HG02763 (cell line): ENCODE measurements around the gene KRTAP4-16.
"Not testable (repeated sequence)": the region's sequence is repeated elsewhere in the genome, so short reads cannot be mapped to it uniquely, and the experiment has no call there.

Source experiments
- ATAC-seq: cut with Tn5 transposase; IDR thresholded peaks from one replicate; pipeline ENCODE4 v1.9.1; 2021; ENCODE audit warnings: mild to moderate bottlenecking, moderate library complexity; ENCODE audit not compliant: unreplicated experiment

KRTAP4-16 gene

DNA sequence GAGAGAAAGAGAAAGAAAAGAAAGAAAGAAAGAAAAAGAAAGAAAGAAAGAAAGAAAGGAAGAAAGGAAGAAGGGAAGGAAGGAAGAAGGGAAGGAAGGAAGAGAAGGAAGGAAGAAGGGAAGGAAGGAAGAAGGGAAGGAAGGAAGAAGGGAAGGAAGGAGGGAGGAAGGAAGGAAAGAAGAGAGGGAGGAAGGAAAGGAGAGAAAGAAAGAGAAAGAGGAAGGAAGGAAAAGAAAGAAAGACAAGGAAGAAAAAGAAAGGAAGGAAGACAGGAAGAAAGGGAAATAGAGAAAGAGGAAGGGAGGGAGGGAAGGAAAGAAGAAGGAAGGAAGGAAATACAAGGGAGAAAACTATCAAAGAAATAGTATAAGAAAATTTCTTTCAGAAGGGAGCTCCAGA lies 25.2 kb downstream of the KRTAP4-16 start:
- no peak for ATAC-seq

DNA sequence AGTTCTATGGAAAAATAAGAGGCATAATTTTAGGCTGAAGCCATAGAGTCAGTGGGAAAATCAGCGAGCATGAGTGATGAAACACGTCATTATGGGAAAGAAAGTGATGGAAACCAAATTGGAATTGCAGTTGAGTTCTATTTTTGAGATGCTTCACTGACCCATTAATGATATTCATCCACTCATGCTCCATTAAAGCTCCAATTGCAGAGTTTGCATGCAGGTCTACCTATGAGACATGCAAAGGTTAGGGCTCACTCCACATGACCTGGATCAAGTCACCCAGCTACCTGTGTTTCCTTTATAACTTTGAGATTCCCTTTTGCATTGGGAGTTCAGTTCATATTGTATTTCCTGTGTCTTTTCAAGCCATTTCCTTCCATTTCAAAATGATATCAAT lies 28.3 kb downstream of the KRTAP4-16 start:
- ATAC-seq, result no peak

DNA sequence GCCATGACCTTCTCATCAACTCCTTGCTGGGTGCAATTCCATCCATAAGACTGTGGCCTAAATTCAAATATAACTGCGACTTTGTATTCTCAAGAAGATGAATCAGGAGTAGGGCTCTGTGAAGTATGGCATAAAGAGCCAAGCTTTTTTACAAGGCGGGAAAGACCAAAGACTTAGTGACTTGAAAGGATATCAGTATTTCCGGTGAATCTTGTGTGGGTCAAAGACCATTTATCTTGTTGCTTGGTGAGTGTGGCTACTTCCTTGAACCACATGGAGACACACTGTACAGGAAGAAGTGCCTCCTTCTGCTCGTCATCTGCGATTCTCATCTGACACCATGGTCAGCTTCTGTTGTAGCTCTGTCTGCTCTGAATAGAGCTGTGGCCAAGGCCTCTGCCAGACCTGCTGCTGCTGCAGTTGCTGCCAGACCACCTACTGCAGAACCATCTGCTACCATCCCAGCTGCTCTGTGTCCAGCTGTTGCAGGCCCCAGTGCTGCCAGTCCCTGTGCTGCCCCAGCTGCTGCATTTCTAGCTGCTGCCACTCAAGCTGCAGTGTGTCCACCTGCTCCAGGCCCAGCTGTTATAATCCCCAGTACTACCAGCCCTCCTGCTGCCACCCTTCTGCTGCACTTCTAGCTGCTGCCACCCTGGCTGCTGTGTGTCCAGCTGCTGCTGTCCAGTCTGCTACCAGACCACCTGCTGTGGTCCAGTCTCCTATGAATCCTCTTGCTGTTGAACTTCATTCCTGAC lies 30.2 kb downstream of the KRTAP4-16 start:
- ATAC-seq, result no peak

DNA sequence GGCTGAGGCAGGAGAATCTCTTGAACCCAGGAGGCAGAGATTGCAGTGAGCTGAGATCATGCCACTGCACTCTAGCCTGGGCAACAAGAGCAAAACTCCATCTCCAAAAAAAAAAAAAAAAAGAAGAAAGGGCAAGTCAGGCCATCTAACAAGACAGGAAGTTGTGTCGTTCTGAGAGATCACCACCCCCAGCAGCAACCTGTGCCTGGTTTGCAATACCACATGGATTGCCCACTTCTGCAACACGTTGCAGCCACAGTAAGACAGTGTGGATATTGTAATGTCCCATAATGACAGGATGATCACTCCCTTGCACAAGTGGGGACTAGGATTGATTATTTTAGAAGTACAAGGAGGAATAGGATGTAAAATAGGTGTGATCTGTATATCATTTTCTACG lies 33.0 kb downstream of the KRTAP4-16 start:
- ATAC-seq, result no peak

DNA sequence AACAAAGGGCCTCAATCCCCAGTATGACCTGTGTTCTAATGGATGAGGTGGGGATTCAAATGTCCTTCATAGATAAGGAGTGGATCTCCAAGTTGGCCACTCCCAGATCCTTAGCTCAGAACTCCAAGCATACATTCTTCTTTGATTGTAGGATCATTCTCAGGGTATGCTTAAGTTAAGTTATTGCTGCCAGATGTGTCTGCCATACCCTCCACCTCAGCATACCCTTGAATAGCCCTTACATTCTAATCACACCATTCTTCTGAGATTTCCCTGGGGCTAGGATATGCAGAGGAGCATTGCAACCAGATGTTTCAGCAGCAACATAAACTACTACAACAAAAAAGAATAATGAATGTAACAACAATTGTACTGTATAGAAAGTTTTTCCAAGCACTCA lies 34.7 kb downstream of the KRTAP4-16 start:
- no peak for ATAC-seq

DNA sequence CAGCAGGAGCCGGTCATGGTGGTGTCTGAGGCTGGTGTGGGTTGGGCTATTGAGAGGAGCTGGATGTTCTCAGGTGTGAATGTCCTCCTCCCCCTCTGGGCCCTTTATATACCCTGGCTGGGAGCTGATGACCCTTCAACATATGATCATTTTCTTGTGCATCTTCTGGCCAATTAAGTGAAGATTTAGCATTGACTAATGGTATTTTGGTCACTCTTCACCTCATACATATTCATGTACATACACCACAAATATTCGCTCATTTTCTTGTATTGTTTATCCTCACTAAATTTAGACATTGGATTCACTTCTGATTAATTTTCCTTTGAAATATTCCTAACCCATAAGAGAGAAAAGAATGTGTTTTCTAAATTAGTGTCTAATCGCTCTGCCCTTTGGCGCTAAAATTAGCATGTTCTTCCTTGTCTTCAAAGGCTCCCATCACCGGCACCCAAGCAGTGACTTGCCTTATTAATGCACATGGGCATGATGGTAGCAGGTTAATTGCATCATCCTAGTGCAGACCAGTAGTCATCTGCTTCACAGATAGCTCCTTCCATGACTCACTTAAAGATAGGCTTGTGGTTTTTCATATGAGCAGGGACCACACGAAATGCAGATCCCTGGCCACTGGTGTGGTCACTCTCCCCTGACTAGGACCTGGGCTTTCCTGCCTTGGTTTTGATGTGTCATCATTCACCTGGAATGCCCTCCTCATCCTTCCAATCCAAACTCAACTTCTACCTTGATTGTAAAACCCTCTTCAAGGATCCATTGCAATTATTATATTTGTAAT lies 36.0 kb downstream of the KRTAP4-16 start, which contains the start of gene KRTAP2-4:
KRTAP2-4 (minus strand) TSS at position 51 of the 796 bp plus-strand sequence; CDS start at position 17, 34 bp downstream.
- no peak for ATAC-seq

DNA sequence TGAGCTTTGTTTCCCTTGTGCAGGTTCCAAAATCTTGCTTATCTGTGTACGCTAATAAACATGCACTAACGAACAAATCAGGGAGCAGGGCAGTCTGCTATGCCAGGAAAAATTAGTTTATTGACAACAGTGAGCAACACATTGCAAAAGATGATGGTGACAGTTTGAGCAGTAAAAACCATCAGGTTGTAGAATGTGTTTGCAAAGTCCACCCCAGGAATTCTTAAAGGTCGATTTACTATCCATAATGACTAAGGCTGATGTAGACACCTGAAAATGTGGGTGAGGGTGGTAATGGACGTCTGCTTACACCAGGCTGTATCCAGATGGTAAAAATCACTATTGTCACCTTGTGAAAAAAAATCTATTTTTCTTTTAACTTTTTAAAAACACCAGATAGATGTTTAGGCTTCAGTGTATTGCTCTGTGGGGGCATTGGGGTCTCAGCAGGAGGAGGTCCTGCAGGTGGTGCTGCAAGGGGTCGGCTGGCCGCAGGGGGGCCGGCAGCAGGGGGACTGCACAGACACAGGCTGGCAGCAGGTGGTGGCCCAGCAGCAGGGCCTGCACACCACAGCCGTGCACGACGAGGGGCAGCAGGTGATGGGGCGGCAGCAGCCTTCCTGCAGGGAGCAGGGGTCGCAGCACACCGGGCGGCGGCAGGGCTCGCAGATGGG lies 36.9 kb downstream of the KRTAP4-16 start:
- not testable (repeated sequence) for ATAC-seq

DNA sequence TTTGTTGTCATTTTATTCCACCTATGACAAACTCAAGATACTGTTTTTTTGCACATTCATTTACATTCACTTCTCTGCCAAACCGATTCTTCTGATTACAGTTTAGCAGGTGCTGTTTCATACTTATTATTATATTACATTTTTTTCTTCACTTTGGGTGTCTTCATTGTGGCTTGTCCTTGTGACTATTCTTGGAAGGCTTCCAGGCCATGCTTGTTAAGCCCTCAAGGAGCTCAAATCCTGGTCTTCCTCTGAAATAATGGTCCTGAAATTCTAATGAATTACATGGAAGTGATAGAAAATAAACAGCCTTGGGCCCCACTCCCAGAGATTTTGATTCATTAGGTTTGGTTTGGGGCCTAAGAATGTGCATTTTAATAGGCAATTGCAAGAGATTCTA lies 37.7 kb downstream of the KRTAP4-16 start:
- ATAC-seq, result no peak

DNA sequence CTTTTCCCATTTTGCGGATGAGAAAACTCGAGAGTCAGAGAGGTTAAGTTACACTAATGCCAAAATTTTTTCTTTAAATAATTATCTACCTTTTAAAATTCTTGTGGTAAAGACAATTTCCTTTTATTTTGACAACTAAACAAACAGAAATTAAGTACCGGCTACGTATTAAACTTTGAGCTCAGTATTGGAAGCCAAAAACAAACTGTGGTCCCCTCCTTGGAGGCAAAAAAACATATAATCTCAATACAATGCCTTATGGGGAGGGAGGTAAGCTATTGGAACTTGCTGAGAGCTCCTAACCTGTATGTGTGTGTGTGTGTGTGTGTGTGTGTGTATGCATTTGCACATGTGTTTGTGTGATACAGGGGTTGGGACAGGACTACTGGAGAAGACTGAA lies 38.6 kb downstream of the KRTAP4-16 start:
- no peak for ATAC-seq

DNA sequence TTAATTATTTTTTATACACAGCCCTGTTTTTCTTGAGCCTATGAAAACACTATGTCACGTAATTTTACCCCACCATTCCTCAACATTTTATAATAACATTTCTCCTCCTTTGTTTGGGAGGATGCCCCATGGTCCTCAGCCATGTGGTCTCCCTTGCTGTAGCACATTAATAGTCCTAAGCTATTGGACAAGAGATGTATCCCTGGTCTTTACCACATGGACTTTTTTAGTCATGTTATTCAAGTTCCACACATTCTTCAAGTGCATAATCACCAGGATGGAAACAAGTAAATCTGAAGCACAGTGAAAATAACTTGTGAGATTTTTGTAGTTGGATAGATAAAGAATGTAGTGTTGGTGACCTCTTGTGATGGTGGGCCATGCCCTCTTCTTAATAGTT lies 40.0 kb downstream of the KRTAP4-16 start:
- ATAC-seq, result no peak

DNA sequence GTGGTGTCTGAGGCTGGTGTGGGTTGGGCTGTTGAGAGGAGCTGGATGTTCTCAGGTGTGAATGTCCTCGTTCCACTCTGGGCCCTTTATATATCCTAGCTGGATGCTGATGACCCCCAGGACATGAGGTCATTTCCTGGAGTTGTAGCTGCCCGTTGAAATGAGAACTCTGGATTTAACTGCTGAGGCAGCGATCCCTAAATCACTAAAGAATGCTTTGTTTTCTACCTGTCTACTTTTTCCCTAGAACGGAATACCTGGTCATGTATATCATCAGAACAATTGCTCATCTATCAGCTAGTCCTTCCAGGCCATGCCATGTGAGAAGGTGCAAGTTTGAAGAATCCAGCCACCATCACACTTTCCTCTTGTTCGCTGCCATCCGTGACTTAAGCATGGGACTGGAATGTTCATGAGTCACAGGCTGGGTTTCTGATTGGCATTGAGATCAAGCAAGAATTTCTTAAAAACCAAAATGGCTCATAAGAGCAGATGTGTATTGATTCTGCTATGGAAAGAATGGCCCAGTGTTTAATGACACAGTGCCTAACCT lies 41.9 kb downstream of the KRTAP4-16 start, which contains the start of gene KRTAP2-3:
KRTAP2-3 (minus strand) TSS at position 63 of the 553 bp plus-strand sequence. CDS start 64 bp downstream, outside the sequence.
- no peak for ATAC-seq

DNA sequence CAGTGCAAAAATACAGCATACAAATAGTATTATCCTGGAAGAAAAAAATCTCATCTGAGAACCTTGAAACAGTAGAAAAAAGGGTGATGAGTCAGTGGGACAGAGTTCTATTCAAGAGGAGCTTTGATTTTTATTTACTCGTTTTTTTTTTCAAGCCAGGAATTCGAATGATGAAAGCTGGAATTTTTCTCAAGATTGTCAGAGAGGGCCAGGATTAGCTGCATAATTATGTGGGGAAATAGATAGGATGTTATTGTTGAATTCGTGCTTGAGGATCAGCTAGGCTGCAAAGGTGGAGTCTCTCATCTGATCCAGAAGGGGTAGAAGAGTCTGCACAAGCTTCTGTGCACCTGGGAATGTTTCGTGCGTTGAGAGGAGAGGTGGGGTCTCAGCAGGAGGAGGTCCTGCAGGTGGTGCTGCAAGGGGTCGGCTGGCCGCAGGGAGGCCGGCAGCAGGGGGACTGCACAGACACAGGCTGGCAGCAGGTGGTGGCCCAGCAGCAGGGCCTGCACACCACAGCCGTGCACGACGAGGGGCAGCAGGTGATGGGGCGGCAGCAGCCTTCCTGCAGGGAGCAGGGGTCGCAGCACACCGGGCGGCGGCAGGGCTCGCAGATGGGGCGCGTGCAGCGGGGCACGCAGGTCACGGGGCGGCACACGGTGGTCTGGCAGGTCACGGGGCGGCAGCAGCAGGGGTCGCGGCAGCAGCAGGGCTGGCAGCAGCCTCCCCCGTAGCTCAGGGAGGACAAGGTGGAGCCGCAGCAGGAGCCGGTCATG lies 42.5 kb downstream of the KRTAP4-16 start:
- ATAC-seq, result not testable (repeated sequence)

DNA sequence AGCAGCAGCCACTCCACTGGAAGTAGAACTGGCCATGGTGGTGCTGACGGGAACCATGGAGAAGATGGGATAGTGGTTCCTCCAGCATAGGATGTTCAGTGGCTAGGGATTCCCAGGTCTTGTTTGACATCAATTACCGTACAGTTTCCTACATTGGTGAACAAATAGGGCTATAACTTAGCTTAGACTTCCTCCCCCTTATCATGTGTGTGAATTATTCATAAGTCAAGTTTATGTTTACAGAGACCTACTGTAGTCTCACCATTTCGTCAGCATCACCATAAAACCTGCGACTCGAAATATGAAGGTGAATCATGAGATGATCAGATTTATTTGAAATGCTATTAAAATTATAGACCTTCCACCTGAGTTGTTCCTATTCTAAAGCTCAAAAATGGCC lies 43.3 kb downstream of the KRTAP4-16 start:
- no peak for ATAC-seq

DNA sequence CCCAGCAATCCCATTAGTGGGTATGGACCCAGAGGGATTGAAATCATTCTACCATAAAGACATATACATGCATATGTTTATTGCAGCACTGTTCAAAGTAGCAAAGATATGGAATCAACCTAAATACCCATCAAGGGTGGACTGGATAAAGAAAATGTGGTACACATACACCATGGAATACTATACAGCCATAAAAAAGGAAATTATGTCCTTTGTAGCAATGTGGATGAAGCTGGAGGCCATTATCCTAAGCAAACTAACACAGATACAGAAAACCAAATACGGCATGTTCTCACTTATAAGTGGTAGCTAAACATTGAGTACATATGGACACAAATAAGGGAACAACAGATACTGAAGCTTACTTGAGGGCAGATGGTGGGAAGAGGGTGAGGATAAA lies 44.5 kb downstream of the KRTAP4-16 start:
- ATAC-seq, result no peak

DNA sequence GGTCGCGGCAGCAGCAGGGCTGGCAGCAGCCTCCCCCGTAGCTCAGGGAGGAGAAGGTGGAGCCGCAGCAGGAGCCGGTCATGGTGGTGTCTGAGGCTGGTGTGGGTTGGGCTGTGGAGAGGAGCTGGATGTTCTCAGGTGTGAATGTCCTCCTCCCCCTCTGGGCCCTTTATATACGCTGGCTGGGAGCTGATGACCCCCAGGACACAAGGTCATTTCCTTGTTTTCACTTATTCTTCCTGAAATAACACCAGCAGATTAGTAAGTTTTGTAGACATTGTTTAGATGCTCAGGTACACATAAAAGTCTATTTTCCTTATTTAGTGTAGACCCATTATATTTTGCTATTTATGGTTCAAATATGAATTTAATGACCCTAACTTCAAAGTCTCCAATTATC lies 46.9 kb downstream of the KRTAP4-16 start, which contains the start of gene KRTAP2-2:
KRTAP2-2 (minus strand) TSS at position 101 of the 400 bp plus-strand sequence; CDS start at position 82, 19 bp downstream.
- ATAC-seq, result not testable (repeated sequence)

DNA sequence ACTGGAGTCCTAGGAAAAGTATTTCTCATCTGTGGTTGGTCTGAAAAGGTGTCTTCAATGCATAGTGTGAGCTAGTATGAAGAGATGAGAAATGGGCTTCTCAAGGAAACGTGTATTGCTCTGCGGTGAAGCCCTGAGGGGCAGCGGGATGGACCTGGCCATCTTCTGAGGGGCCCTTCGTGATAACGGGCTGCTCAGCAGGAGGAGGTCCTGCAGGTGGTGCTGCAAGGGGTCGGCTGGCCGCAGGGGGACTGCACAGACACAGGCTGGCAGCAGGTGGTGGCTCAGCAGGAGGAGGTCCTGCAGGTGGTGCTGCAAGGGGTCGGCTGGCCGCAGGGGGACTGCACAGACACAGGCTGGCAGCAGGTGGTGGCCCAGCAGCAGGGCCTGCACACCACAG lies 47.5 kb downstream of the KRTAP4-16 start:
- ATAC-seq, result not testable (repeated sequence)

DNA sequence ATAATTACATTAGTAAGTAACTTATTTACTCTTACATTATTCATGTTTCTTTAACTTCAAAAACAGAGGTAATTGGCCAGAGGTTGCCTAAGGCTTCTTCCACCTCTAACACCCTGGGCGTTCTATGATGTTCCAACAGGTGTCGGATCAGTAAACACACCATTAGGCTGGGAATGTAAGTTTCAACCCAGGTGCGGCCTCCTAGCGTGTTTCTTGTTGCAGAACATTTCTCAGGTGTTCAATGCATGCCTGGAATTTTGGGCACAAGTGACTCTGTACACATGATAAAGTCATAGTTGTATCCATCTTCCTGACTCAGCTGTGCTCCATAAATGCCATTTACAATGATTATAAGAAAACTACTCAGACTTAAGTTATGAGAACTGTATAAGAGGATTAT lies 48.0 kb downstream of the KRTAP4-16 start:
- ATAC-seq, result no peak

DNA sequence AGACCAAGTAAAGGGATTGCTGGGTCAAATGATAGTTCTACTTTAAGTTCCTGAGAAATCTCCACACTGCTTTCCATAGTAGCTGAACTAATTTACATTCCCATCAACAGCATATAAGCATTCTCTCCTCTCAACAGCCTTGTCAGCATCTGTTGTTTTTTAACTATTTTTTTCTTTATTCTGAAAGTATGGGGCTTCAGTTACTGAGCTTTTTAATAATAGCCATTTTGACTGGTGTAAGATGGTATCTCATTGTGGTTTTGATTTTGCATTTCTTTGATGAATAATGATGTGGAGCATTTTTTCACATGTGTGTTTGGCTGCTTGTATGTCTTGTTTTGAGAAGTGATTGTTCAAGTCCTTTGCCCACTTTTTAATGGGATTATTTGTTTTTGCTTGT lies 49.4 kb downstream of the KRTAP4-16 start:
- ATAC-seq, result no peak
